AG09319 (cell line): Measurements from ENCODE around the gene SMAD6.

ENCODE experiments used
- DNase-seq: peaks from one replicate; pipeline ENCODE4 v3.0.0-alpha.2; 2010; ENCODE audit warnings: low read depth; ENCODE audit errors: extremely low read depth
- CTCF ChIP-seq: IDR thresholded peaks from 2 replicates; pipeline ENCODE4 v1.5.1; 2011; ENCODE audit warnings: low read depth, mild to moderate bottlenecking, inconsistent platforms, low read length, moderate library complexity

SMAD6 gene

GRCh38 chr15:66729331-66729951 is 27.4 kb downstream of the SMAD6 start:
- no peak for TF ChIP-seq CTCF
- DNase-seq, result no peak

- no peak for DNase-seq
- no peak for TF ChIP-seq CTCF
Observed at GRCh38 chr15:66730168-66731021, 28.4 kb downstream of the SMAD6 start.

GRCh38 chr15:66733976-66734375 is 31.9 kb downstream of the SMAD6 start:
- no peak for TF ChIP-seq CTCF

GRCh38 chr15:66734961-66735908 is 33.2 kb downstream of the SMAD6 start:
- TF ChIP-seq CTCF, result no peak
- DNase-seq, result no peak

More at GRCh38 chr15:66733976-66734375, 31.9 kb downstream of the SMAD6 start:
- no peak for DNase-seq

- DNase-seq, result no peak
- TF ChIP-seq CTCF, result no peak
Observed at GRCh38 chr15:66735909-66736305, 33.9 kb downstream of the SMAD6 start.

- TF ChIP-seq CTCF, result no peak
- DNase-seq, result no peak
Observed at GRCh38 chr15:66737243-66738010, 35.4 kb downstream of the SMAD6 start.
